ENCODE data around the gene EFCAB8.

EFCAB8 gene, protein sequence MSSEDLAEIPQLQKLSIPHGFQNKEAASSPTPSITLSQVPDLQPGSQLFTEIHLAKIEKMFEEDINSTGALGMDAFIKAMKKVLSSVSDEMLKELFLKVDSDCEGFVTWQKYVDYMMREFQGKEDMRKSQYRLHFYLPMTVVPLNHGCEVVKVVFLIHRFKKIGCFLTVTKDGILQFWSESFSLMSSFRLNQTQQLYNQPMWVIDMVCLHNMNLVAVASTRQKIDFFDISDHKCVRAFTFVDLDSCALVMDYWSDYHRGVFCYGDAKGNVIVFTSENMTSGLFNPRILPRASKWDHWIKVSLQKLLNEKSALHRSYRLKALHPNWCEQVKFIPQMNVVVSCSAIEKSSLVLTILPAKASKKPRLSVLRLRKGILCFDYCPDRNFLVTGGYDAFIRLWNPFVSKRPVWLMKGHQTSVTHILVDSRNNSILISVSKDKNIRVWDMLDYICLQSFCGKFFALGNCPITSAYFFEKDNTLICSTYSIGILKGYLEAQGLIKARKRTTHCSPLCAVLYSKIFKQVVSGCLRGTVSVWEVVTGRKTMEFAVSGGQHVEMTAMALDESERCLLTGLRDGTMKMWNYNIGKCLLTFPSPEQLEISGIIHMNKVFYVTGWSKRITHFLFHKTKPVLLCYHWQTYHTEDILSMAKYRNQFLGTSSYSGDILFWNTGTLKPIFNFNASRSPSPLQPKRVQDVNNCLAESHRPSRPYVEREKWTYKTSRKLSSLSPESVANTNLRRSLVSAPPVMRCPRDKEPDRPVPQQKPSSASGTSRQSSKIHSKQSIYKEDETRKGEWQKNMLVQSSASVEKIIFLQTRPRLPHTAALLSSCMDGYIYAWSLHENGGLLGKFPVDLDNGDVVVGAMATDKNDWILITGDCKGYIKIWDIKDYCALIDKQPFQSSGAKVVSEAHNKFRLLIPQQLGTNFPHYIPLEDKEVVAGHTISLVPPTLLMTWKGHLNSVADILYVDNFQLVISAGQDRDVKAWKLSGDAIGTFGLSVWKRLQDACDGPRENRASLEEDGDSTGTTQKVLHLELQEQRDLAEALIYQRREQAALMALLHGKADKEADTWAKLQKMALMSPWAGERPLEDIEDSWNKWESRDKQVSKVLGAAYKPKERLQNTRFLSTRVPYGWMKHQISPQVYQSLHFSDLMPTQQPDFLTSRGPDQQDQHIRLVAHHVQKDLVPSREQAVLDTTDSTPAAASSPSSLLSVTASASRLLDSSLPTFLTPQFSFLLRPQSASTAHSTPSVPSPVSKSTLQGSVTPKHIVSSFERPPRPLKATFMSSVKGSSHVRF

DNA sequence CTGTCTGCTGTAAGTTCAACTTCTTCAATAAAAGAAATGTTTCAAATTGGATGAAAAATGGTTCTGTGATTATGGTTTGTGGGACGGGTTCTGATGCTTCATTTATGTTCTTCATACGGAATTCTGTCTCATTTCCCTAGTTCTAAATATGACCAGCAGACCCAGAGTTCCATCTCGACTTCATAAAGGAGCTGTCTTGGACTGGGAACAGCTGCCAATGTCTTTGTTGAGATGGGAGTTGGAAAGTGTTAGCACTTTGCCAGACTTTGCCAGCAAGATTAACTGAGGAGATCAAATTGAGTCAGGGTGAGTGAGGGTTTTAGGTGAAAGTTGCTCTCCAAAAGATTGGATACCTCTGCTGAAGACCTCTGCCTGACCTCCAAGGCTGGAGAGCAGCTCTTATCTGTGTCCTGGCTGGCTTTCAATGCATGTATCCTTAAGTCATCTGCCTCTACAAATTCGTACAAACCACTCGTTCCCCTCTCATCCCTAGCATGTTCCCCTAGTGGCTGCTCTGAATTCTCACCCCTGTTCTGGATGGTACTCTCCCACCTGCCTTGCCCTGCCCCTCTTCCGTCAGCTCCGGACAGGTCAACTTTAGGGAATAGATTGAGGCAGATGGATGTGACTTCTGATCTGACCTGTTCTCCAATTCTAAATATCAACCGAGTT, at the start of gene EFCAB8:
Gene EFCAB8, plus strand, starts transcription at position 223 of the 672 bp plus-strand sequence. CDS start 4,870 bp downstream, outside the sequence.
- DNase-seq: no peak

DNA sequence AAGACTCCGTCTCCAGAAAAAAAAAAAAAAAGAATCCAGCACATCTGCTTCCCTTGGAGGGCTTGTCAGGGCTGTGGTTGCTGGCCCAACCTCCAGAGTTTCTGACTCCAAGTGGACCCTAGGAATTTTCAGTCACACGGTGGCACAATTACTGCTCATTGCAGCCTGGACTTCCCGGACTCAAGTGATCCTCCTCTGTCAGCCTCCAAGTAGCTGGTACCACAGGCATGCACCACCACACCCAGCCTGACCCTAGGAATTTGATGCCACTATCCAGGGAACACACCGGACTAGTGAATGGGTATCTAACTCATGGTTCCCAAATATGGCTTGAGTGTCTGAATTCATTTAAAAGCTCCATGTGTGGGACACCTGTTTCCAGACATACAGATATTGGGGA, 48.8 kb upstream of the EFCAB8 start:
- no peak for DNase-seq

DNA sequence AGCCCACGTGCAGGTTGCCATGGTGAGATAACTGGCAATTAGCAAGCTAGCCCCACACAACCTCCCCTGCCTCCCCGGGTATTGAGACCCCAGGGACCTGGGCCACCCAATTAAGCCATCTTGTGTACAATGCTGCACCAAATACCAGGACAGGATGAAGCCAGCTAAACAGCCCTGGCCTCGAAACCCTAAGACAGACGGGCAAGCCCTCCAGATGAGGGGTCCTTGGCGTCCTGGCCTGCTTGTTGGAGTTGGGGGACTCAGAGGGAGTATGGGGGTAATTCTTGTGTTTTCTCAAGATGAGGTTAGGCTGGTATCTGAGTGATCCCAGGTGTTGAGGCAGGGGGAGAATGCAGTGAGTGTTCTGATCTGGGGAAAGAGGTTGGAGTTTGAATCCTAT, 47.8 kb upstream of the EFCAB8 start:
- no peak for DNase-seq

DNA sequence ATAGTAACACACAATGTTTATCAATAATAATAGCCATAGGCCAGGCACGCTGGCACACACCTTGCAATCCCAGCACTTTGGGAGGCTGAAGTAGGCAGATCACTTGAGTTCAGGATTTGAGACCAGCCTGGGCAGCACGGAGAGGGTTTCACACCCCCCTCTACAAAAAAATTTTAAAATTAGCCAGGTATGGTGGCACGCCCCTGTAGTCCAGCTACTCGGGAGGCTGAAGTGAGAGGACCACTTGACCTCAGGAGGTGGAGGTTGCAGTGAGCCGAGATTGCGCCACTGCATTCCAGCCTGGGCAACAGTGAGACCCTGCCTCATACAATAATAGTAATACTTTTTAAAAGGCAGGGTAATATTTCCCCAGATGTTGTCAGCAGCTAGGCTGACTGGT, 46.8 kb upstream of the EFCAB8 start:
- DNase-seq: no peak

DNA sequence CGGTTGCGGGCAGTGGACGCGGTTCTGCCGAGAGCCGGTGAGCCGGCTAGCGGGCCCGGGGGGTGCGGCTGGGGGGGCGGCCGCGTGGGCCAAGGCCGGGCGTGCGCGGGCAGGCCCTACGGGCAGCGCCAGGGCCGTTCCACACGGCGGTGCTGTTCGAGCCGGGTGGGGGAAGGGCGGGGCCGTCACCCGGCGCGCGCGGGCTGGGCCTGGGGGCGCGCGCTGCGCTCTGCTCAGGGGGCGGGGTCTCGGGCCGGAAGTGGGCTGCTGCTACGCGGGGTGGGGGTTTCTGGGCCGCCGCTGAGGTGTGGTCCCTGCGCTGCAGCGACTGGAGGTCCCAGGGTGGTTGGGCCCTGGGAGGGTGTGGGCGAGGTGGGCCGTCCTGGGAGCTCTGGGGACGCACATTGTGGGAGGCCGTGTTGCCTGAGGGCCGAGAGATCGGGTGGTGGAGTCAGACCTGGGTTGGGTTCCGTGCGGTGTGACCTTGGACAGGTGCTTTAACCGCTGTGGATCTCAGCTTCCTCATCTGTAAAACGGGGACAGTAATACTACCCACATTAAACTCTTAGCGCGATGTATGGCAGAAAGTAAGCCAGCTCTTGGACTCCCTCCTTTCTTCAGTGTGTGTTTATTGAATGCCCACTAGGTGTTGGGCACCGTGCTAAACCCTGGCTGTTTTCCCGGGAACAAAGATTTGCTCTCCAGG, 38.6 kb upstream of the EFCAB8 start:
- DNase-seq: peak; percentile 66

DNA sequence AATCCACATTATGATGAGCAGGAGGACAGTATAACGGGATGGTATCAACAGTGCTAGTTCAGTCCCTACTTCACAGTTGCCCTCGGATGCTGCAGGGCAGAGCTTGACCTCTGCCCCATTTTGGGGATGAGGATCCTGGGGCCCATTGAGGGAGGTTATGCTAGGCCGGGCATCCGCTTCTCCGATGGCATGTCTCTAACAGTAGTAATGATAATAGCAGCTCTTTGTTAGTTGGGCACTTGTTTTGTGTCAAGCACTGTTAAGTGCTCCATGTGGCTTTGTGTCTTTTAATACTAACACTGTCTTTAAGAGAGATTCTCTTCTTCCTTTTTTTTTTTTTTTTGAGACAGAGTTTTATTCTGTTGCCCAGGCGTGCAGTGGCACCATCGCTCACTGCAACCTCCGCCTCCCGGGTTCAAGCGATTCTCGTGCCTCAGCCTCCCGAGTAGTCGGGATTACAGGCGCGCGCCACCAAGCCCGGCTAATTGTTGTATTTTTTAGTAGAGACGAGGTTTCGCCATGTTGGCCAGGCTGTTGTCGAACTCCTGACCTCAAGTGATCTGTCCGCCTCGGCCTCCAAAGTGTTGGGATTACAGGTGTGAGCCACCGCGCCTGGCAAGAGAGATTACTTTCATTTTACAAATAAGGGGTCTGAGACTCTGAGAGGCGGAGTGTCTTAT, 37.9 kb upstream of the EFCAB8 start:
- no peak for DNase-seq

DNA sequence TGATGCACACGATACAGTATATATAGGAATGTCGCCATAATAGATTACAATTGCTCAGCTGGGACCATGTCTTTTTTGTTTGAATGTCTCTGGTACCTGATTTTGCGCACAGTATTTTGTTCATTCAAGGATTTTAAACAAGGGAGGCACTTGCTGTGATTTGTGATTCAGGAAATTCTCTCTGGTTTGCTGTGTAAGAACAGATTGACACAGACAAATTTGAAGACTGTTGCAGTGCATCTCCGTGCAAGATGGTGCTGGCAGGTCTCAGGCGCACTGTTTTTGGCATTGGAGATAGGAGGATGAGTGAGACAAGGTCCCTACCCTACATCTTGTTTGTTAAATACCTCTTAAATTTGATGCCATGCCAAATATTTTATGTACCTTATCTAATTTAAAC, 36.5 kb upstream of the EFCAB8 start:
- DNase-seq: no peak

DNA sequence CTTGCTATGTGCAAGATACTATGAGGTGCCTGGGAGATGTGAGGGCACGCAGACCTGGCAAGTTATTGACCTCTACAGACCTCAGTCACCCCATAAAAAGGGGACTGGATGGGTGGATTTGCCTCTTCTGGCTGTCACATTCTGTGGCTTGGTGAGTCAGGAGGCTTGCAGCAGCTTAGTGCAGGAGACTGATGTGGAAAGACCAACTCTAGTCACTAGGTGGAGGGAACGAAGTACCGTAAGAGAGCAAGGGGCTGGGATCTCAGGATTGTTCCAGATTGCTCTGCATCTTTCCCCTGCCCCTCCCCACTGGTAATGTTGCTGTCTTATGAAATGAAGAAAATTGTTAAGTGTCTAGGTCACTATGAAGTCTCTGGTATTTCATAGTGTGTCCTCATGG, 35.6 kb upstream of the EFCAB8 start:
- DNase-seq: no peak

DNA sequence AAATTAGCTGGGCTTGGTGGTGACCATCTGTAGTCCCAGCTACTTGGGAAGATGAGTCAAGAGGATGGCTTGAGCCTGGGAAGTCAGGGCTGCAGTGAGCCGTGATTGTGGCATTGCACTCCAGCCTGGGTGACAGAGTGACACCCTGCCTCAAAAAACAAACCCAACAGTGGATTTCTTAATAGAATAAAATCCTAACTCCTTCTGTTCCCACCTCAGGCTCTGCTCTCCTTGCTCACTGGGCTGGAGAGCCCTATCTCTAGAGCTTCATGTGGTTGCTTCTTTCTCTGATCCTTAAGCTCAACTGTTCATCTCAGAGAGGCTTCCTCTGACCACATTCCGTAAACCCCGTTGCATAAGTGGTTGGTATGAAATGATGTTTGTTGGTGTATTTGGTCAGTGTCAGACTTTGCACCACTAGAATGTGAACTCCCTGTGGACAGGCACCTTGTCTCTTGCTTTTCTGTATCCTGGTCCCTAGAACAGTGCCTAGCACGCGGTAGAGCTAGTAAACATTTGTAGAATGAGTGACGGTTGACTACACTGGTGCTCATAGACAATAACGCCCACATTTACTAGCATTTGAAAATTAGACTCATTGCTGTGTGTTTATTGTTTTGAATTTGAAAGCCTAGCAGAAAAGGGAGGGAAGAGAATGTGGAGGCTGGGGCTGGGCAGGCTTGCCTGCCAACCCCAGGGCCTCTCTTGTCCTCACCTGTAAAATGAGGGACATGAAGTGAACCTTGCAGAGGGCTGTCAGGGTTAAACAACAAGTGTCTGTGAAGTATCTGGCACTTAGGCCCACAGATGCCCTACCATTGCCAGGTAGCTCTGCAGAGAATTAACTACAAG, 34.8 kb upstream of the EFCAB8 start:
- no peak for DNase-seq

DNA sequence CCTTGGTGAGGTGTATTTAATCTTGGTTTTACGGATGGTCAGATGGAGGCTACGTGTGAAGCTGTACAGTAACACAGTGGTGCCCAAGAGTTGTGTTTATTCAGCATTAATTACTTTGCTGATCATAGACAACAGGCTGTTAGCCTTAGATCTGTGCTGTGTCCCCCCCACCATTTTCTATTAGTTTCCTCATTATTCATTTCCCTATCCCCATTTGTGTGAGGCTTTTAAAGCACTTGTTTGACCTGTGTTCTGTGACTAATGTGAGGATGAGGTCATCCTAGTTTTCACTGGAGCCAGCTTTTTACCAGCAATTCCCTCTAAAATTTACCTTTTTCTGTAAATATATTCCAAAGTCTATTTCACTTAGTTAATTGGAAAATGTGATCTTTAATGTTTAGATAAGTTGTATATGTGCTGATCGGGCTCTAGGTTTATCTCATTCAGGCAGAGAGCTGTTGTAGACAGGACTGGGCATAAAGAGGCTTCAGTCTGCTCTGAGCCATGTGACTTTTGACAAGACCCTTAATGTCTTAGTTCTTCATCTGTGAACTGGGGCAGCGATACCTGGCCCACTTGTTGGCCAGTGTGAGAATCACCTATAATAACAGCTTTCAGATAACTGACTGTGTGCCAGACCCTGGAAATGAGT, 30.6 kb upstream of the EFCAB8 start:
- peak; percentile 28 for DNase-seq

DNA sequence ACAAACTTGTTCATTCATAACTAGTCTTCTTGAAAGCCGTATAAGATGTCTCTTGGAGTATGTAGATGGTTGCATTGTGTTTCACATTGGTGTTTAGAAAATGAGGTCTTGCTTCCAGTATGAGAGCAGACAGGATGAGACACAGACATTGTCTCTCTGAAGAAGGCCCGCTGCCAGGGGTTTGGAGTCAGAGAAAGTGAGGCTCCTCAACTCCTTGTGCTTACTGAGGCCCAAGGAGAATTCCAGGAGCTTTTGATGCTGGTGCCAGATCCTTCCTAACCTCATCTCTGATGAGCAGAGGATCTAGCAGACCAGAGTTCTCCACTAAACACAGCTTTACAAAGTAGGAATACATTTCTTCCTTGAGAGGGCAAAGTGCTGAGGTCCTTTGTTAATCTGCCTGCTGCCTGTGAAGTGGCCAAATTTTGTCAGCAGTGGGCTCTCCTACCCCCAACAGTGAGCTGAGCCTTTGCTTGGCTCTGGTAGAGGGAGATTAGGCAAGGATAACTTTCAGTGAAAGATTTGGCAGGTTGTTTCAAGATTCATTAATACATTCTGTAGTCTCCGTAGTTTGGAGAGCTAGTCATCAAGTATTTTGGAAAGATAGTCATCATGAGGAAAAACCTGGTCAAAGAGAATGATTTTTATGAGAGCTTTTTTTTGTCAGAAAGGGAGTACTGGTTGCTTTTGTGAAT, 29.3 kb upstream of the EFCAB8 start:
- DNase-seq: no peak

DNA sequence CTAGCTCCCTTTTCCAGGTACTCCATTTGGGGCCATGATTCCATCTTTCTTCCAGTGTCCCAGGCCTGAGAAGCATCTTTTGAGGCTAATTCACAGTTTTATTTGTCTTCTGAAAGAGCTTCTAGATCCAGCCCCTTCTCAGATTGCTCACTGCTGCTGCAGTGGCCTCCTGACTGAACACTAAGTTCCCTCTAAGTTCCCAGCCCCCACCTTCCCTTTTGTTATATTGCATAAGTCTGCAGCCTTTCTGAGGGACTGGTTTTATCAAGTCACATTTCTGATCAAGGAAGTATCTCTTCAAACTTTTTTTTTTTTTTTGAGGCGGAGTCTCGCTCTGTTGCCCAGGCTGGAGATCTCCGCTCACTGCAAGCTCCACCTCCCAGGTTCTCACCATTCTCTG, 28.3 kb upstream of the EFCAB8 start:
- DNase-seq: no peak

DNA sequence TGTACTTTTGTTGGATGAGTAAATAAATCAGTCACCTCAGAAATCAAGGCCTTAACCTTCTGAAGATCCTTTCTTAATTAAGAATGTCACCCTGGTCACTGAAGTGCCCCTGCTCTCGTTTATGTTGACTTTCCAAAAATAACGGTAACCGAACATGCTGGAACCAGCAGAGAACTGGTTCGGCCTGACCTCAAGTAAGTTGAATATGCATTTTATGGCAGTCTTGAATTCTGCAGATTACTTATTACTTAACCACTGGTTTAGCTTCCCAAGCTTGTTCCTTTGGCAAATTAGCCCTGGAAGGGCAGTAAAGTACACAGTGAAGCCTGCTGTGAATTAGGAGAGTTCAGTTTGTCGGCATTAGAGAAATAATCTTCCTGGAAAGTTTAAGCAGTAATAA, 26.7 kb upstream of the EFCAB8 start:
- no peak for DNase-seq

DNA sequence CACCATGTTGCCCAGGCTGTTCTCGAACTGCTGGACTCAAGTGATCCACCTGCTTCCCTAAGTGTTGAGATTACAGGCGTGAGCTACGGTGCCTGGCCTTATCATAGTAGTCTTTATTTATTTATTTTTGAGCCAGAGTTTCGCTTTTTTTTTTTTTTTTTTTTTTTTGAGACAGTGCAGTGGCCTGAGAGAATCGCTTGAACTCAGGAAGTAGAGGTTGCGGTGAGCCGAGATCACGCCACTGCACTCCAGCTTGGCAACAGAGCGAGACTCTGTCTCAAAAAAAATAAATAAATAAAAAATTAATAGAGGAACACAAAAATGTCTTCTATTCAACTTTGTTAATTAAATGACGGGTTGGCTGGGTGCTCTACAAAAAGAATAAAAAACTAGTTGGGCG, 26.1 kb upstream of the EFCAB8 start:
- DNase-seq: no peak

DNA sequence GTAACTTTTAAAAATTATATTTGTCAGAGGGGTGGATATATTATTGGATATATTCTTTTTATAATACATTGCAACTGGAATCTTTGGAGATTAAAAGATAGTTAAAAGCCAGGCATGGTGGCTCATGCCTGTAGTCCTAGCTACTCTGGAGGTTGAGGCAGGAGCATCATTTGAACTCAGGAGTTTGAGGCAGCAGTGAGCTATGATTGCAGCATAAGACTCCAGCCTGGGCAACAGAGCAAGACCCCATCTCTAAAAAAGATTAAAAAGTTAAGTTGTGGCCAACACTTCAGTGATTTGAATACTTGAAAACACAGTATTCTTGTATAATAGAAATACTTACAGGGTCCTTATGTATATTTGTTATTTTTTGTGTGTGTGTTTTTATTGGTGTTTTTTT, 23.8 kb upstream of the EFCAB8 start:
- no peak for DNase-seq

DNA sequence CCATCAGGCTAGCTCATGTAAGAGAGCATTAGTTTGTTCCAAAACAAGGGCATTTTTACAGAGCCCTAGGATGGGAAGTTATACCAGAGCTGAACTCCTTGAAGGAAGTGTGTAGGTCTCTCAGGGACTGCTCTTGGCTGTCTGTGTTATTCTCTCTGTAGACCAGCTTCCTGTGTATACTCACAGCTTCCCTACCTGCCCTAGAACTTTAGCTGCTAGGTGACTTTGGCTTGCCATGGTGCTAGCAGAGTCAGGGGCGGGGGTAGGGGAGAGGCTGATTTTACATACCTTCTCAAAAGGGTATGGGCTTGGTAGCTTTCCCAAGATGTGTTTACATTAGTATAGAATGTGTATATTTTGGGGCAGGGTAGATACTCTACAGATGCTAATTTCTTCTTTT, 21.6 kb upstream of the EFCAB8 start:
- DNase-seq: no peak

DNA sequence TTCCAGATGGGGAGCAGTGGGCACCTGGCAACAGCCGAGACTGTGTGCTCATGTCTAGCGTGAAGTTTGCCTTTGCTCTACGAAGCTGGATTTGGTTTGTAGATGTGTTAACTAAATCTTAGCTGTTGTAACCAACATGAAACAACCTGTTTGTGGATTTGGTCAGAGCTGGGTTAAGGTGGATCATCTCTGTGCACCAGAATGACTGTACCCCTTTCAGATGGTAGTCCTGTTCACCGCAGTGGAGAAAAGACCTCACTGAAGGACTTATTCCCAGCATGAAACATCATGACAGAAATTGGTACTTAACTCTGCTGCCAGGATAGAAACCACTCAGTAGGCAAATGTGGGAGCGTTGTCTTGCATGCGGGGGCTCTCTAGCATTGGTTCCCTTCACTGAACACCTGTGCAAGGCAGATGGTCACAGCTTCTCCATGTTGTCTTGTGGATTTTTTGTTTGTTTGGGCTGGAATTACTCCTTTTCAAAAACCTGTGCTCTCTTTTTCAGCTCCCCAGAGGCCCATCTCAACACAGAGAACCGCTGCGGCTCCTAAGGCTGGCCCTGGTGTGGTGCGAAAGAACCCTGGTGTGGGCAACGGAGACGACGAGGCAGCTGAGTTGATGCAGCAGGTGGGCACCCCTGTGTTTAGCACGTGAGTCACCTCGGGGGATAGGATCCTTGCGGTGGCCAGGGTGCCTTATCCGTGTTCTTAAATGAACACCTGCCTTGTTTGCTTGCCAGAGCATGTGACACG, 19.3 kb upstream of the EFCAB8 start:
- DNase-seq: no peak

DNA sequence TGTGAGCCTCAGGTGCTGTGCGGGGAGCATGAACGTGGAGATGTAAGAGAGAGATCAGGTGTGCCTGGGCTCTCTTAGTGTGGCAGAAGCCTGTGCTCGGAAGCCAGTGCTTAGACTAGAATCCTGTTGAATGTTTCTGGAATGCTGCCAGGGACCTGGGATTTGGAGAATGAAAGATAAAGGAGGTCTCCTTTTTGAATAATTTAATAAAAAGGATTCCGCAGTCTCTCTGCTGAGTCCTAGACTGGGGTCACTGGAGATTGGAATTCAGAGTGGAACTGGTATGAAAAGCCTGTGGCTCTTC, 18.8 kb upstream of the EFCAB8 start:
- no peak for DNase-seq

DNA sequence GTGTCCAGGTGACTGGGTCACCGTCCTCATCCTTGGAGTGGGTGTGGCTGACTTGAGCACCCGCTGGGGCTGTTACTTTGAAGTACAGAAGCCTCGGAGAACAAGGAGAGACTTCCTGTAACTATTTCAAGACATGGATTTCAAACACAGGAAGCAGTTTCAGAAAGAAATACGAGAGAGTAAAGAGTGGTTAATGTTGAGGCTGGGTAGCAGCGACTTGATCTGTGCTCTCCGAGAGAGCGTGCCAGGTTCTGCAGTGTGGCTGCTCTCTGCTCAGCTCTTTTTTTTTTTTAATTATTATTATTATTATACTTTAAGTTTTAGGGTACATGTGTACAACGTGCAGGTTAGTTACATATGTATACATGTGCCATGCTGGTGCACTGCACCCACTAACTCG, 17.5 kb upstream of the EFCAB8 start:
- DNase-seq: no peak
